GM12874 (cell line): ENCODE measurements around the gene TNP1.

Experiments
- TF ChIP-seq, protein P1 (sequence below): IDR thresholded peaks from 2 replicates; pipeline ENCODE4 v1.5.1; 2011; ENCODE audit warnings: low read depth, mild to moderate bottlenecking, control low read depth, low read length, moderate library complexity; ENCODE audit not compliant: insufficient read depth

The TNP1 gene

DNA sequence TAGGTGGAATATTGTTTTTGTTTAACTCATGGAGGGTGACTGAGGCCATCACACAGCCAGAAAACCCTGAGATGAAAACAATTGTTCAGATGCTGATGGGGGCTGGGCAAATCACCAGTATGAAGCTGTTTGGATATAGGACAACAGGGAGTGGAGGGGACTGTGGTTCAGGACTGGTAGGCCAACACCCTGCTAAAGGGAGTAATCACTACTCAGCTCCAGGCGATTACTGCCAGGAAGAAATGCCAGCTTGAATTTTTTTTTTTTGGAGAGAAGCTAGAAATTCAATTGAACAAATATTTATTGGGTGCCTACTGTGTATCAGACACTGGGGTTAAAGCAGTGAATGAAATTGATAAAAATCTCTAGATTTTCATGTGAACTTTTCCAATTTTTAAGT lies 37.4 kb downstream of the TNP1 start:
- TF ChIP-seq, protein P1, sequence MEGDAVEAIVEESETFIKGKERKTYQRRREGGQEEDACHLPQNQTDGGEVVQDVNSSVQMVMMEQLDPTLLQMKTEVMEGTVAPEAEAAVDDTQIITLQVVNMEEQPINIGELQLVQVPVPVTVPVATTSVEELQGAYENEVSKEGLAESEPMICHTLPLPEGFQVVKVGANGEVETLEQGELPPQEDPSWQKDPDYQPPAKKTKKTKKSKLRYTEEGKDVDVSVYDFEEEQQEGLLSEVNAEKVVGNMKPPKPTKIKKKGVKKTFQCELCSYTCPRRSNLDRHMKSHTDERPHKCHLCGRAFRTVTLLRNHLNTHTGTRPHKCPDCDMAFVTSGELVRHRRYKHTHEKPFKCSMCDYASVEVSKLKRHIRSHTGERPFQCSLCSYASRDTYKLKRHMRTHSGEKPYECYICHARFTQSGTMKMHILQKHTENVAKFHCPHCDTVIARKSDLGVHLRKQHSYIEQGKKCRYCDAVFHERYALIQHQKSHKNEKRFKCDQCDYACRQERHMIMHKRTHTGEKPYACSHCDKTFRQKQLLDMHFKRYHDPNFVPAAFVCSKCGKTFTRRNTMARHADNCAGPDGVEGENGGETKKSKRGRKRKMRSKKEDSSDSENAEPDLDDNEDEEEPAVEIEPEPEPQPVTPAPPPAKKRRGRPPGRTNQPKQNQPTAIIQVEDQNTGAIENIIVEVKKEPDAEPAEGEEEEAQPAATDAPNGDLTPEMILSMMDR: no peak

DNA sequence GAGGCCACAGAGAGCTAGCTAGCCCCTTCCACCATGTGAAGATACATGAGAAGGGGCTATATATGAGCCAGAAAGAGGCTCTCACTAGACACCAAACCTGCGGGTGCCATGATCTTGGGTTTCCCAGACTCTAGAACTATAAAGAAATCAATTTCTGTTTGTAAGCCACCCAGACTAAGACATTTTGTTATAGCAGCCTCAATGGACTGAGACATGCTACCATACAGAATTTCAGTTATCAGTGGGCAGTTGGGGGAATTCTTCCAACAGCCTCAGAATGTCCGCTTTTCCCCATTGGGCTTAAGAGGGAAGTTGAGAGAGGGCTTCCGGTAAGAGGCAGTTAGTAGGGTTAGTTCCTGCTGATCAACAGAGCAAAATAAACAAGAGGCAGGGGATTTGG lies 39.2 kb downstream of the TNP1 start:
- TF ChIP-seq, protein P1: no peak

DNA sequence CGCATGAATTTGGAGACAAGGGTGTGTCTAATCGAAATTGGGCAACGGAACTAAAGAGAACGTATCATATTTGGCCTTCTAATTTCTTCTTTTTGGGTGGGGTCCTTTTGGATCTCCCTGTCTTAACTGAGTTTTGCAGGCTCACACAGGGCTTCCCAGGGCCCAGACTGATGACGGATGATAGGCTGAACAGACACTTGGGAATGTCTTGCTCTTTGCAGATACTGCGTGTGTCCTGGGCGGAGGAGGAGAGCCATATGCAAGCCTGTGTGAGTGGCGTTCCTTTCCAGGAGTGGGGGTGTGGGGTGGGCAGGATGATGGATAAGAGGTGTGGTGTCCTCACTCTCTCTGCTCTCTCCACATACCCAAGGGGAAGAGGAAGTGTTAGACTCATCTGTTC lies 40.1 kb downstream of the TNP1 start:
- TF ChIP-seq, protein P1: no peak

DNA sequence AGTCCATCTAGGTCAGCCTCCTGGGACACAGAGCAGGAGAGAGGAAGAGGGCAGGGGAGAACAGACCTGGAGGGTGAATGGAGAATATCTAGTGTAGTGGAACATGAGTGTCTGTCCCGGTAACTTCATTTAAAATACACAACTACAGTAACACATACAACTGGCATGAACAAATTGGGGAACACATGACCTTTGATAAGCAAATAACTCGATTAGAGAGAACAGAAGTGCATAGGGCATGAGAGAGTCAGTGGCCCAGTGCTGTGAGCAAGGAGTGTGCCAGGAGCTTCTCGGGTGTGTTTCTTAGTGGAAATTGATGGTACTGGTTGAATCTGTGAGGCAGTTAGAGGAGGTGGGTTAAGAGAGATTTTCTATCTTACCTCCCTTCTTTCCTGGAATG lies 40.8 kb downstream of the TNP1 start:
- TF ChIP-seq, protein P1: no peak

DNA sequence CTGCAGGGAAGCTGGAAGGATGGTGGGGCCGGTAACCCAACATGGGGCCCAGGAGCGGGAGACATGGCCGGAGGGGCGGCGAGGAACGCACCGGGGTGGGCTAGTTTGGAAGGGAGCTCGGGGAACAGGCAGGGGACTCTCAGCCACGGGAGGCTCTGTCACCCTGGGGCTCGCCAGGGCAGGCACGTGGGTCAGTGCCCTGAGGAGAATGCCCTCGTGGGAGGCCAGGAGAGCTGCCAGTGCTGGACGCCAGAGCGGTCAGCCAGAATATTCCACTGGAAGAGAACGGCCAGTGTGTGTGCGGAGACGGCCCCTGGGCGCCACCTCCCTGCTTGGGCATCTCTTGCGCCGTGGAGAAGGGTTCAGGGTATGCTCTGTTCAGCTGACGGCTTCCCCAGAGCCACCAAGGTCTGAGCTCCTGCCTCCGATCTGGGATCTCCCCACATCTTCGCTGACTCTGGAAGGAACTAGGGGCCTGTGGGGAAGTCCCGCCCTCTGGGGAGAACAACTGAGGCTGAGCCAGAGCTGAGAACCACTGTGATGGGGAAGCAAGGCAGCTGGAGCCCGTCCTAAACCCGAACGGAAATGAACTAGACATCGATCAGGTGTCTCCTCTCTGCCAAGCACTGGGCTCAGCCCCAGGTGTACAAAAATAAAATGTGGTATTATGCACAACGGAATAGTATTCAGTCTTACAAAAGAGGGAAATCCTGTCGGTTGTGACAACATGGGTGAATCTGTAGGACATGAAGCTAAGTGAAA lies 49.3 kb downstream of the TNP1 start:
- TF ChIP-seq, protein P1: no peak
